ENCODE results near the gene SMARCD3. TPM values are rescaled to one million over a fixed set of nuclear protein-coding genes. Genes with fewer than 3 reads are reported as not detected.

SMARCD3 gene
- total and polyA plus RNA-seq, 2 of the 4 experiments (the other 2 are of a cell fraction) = 37.5 to 48.5 TPM

DNA sequence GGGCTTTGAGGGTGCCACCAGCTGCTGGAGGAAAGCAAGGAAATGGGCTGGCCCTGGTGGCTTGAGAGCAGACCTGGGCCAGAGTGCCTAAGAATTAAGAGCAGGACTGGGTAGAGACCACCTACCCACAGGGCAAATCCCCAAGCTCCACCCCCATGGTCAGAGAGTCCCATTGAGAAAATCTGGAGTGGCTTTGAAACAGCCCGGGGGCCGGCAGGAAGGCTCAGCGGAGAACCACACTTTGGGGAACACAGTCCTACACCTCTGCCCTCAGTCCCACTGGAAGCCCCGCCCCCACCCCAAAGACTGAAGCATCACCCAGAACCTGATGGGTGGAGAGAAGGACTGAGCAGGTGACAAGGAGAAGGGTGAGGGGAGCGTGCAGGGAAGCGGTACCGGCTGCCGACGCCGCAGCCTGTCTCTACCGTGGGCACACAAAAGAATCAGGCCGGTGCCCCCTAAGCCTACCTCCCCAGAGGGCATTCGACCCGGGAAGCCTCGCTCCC lies 3.6 kb downstream of the SMARCD3 start:
- ATAC-seq (ENCODE audit: low read depth) (no peak), DNase-seq (no peak)
- ChIA-PET POLR2A (ENCODE audit: unreplicated experiment) (interaction anchor here (0.6 kb wide), 1 partner anchor 1158 kb away, joined by 9 read pairs; no protein-coding TSS in a partner anchor), CTCF (interaction anchor here (1.0 to 1.4 kb wide), 2 partner anchors 12 to 71 kb away, joined by 3 to 6 read pairs; partner anchors contain the start of gene CHPF2)
- H3K4me3 ChIP-seq (ENCODE audit: insufficient read depth, low read depth, low read length) = no peak overlapping the region
- no peak overlapping the region for H2AK5ac ChIP-seq (ENCODE audit: low read depth, low read length)
- peaks cover 32% of the 10 kb centered on the region for H3K4me1 ChIP-seq (ENCODE audit: control insufficient read depth, insufficient read depth, low read length)
- no peak overlapping the region for H3K14ac ChIP-seq (replicated peaks; ENCODE audit: low read depth, low read length)
- H3K23ac ChIP-seq (ENCODE audit: low read depth, low read length) = no peak overlapping the region
- no peak for TF ChIP-seq RAD21 (IDR thresholded peaks at IDR 0.05; ENCODE audit: low read length)
- TF ChIP-seq, protein P1, sequence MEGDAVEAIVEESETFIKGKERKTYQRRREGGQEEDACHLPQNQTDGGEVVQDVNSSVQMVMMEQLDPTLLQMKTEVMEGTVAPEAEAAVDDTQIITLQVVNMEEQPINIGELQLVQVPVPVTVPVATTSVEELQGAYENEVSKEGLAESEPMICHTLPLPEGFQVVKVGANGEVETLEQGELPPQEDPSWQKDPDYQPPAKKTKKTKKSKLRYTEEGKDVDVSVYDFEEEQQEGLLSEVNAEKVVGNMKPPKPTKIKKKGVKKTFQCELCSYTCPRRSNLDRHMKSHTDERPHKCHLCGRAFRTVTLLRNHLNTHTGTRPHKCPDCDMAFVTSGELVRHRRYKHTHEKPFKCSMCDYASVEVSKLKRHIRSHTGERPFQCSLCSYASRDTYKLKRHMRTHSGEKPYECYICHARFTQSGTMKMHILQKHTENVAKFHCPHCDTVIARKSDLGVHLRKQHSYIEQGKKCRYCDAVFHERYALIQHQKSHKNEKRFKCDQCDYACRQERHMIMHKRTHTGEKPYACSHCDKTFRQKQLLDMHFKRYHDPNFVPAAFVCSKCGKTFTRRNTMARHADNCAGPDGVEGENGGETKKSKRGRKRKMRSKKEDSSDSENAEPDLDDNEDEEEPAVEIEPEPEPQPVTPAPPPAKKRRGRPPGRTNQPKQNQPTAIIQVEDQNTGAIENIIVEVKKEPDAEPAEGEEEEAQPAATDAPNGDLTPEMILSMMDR (conservative IDR thresholded peaks at IDR 0.05; ENCODE audit: low read depth, low read length) = no peak
- TF ChIP-seq, protein P2, sequence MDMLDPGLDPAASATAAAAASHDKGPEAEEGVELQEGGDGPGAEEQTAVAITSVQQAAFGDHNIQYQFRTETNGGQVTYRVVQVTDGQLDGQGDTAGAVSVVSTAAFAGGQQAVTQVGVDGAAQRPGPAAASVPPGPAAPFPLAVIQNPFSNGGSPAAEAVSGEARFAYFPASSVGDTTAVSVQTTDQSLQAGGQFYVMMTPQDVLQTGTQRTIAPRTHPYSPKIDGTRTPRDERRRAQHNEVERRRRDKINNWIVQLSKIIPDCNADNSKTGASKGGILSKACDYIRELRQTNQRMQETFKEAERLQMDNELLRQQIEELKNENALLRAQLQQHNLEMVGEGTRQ (IDR thresholded peaks at IDR 0.05; ENCODE audit: low read depth, low read length) = no peak
- no peak for TF ChIP-seq CHD1 (IDR thresholded peaks at IDR 0.05; ENCODE audit: low read depth, low read length)
- no peak for TF ChIP-seq FOS (IDR thresholded peaks at IDR 0.05; ENCODE audit: low read depth, low read length)
- TF ChIP-seq RCOR1 (IDR thresholded peaks at IDR 0.05; ENCODE audit: insufficient replicate concordance, low read length) = no peak
- TF ChIP-seq CEBPB (IDR thresholded peaks at IDR 0.05; ENCODE audit: low read depth, low read length) = no peak
- TF ChIP-seq MAFK (IDR thresholded peaks at IDR 0.05; ENCODE audit: low read depth, low read length) = no peak
- no peak overlapping the region for H3K4ac ChIP-seq (ENCODE audit: low read depth, low read length)
- H4K91ac ChIP-seq (ENCODE audit: insufficient read depth, low read depth, low read length) = no peak overlapping the region
- peaks cover 5% of the 10 kb centered on the region; the same call in 1 of the 2 replicates for H3K9me1 ChIP-seq (ENCODE audit: insufficient read depth, low read length)
- no peak overlapping the region for H2BK20ac ChIP-seq (ENCODE audit: low read depth, low read length)
- H4K5ac ChIP-seq (ENCODE audit: low read depth, low read length) = no peak overlapping the region
- no peak overlapping the region for H3K56ac ChIP-seq (ENCODE audit: extremely low read depth, insufficient read depth, low read length)
- peak overlapping the region; percentile 25; the same call in 1 of the 2 replicates for H3K4me2 ChIP-seq (ENCODE audit: low read depth, low read length)
- in situ Hi-C loops (cut with MboI; ENCODE audit: low sequenced_read_pairs) = no loop called here
- no peak overlapping the region for H3K27ac ChIP-seq (ENCODE audit: insufficient read depth, low read length)
- 40% methylated on average over 3 of the region's 15 CpGs; no CpG with 5 or more reads in 1 of the 2 experiments for WGBS, 2 experiments (ENCODE audit: extremely low coverage in 2 of 2, insufficient read length in 1 of 2)
- no peaks in the 10 kb centered on the region for H3K9me3 ChIP-seq (ENCODE audit: control insufficient read depth, insufficient read depth, low read length)
- no TSS peak for BruUV-seq (replicated peaks)
- peaks cover 29% of the 10 kb centered on the region for H4K20me1 ChIP-seq (ENCODE audit: insufficient read depth, low read length)
- no peak overlapping the region for H3K9ac ChIP-seq (ENCODE audit: low read depth, low read length)
- H2AFZ ChIP-seq (replicated peaks; ENCODE audit: low read length, poor library complexity) = peak overlapping the region; percentile 68
- H2BK120ac ChIP-seq (ENCODE audit: low read depth, low read length) = no peak overlapping the region
- H2AK9ac ChIP-seq (replicated peaks; ENCODE audit: low read depth, low read length, poor library complexity) = peak overlapping the region; percentile 79
- no peak overlapping the region for H4K8ac ChIP-seq (ENCODE audit: low read depth in 2 of 2, low read length in 2 of 2)
- H2BK15ac ChIP-seq (ENCODE audit: low read depth, low read length) = no peak overlapping the region
- peaks cover 8 to 79% of the 10 kb centered on the region in 2 experiments for H3K79me1 ChIP-seq (ENCODE audit: low read depth in 1 of 2, low read length in 2 of 2)
- peaks cover 29% of the 10 kb centered on the region for H3K36me3 ChIP-seq (ENCODE audit: control insufficient read depth, insufficient read depth, low read length)
- no peak overlapping the region for H3K18ac ChIP-seq (ENCODE audit: low read depth, low read length)
- no peaks in the 10 kb centered on the region for H3K27me3 ChIP-seq (ENCODE audit: control insufficient read depth, insufficient read depth, low read length)
- no peak overlapping the region for H2BK5ac ChIP-seq (ENCODE audit: low read depth, low read length, poor library complexity, severe bottlenecking)
- dilution Hi-C loops (cut with HindIII; ENCODE audit: low sequenced_read_pairs, unreplicated experiment) = no loop called here
- intact Hi-C loops (cut with micrococcal nuclease) = loop anchor here (1.0 kb wide), 1 partner anchor 58 kb away; no protein-coding TSS in a partner anchor
